ENCODE measurements around the gene PDLIM1. TPM values are rescaled to one million over a fixed set of nuclear protein-coding genes. Genes with fewer than 3 reads are reported as not detected.

Gene PDLIM1
- total and polyA plus RNA-seq, 2 of the 13 experiments (the other 11 are each of a cell fraction or from before 2014, with no cell fraction given), result 119 to 123 TPM

DNA sequence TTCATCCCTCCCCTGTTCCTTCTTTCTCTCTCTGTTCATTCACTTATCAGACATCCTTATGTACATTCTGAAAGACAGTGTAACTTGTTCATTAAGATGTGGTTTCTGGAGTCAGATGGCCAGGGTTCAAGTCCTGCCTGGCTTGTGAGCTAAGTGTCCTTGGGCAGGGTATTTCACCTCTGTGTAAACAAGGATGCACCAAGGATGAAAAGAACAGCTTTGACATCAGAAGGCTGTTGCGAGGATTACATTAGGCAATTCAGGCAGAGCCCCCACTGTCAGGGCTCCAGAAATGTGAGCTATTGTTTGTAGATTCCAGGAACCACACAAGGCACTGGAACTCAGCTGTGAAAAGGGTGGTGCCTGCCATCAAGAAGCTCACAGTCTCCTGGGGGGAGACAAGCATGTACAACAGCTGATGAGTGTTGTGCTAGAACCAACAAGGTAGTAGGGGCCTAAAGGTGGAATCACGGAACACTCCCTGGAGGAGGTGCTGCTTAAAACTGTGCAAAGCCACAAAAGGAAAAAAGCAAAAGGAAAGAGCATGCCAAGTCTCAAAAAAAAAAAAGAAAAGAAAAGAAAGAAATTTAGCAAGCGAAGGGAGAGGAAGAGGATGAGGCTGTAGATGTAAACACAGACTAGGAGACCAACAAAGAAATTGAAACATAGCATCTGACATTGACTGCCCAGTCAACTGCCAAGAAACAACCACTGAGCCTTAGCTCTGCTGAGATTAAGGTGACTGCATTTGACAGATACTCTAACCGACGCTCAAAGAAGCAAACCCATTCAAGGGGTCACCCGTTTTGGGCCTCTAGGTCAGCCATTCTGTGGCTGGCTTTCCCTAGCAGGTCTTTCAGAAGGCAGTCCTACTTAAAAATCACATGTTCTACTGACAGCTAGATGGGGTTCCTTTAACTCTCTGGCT is 12.5 kb downstream of the PDLIM1 start (continued):
- TF ChIP-seq, protein P1, sequence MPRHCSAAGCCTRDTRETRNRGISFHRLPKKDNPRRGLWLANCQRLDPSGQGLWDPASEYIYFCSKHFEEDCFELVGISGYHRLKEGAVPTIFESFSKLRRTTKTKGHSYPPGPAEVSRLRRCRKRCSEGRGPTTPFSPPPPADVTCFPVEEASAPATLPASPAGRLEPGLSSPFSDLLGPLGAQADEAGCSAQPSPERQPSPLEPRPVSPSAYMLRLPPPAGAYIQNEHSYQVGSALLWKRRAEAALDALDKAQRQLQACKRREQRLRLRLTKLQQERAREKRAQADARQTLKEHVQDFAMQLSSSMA (CRISPR knock-in tag; IDR thresholded peaks at IDR 0.05), result no peak
- TF ChIP-seq BRD4 (CRISPR knock-in tag; IDR thresholded peaks at IDR 0.05), result no peak
- TF ChIP-seq, protein P2, sequence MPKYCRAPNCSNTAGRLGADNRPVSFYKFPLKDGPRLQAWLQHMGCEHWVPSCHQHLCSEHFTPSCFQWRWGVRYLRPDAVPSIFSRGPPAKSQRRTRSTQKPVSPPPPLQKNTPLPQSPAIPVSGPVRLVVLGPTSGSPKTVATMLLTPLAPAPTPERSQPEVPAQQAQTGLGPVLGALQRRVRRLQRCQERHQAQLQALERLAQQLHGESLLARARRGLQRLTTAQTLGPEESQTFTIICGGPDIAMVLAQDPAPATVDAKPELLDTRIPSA (CRISPR knock-in tag; IDR thresholded peaks at IDR 0.05; ENCODE audit: borderline replicate concordance), result no peak
- TF ChIP-seq, protein P3, sequence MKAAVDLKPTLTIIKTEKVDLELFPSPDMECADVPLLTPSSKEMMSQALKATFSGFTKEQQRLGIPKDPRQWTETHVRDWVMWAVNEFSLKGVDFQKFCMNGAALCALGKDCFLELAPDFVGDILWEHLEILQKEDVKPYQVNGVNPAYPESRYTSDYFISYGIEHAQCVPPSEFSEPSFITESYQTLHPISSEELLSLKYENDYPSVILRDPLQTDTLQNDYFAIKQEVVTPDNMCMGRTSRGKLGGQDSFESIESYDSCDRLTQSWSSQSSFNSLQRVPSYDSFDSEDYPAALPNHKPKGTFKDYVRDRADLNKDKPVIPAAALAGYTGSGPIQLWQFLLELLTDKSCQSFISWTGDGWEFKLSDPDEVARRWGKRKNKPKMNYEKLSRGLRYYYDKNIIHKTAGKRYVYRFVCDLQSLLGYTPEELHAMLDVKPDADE (CRISPR knock-in tag; IDR thresholded peaks at IDR 0.05), result no peak
- no peak for TF ChIP-seq EEA1 (CRISPR knock-in tag; IDR thresholded peaks at IDR 0.05; ENCODE audit: borderline replicate concordance)
- TF ChIP-seq, protein P4, sequence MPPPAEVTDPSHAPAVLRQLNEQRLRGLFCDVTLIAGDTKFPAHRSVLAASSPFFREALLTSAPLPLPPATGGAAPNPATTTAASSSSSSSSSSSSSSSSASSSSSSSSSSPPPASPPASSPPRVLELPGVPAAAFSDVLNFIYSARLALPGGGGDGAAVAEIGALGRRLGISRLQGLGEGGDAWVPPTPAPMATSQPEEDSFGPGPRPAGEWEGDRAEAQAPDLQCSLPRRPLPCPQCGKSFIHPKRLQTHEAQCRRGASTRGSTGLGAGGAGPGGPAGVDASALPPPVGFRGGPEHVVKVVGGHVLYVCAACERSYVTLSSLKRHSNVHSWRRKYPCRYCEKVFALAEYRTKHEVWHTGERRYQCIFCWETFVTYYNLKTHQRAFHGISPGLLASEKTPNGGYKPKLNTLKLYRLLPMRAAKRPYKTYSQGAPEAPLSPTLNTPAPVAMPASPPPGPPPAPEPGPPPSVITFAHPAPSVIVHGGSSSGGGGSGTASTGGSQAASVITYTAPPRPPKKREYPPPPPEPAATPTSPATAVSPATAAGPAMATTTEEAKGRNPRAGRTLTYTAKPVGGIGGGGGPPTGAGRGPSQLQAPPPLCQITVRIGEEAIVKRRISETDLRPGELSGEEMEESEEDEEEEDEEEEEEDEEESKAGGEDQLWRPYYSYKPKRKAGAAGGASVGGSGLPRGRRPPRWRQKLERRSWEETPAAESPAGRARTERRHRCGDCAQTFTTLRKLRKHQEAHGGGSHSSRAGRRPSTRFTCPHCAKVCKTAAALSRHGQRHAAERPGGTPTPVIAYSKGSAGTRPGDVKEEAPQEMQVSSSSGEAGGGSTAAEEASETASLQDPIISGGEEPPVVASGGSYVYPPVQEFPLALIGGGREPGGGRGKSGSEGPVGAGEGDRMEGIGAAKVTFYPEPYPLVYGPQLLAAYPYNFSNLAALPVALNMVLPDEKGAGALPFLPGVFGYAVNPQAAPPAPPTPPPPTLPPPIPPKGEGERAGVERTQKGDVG (CRISPR knock-in tag; IDR thresholded peaks at IDR 0.05; ENCODE audit: borderline replicate concordance), result peak; percentile 76; the same call in 1 of the 2 replicates
- no peak for TF ChIP-seq ZFP36 (IDR thresholded peaks at IDR 0.05; ENCODE audit: borderline replicate concordance, low read depth, low read length, partially characterized antibody)
- no peak for TF ChIP-seq NFKB2 (CRISPR knock-in tag; IDR thresholded peaks at IDR 0.05; ENCODE audit: borderline replicate concordance)
- TF ChIP-seq RNF2 (conservative IDR thresholded peaks at IDR 0.05; ENCODE audit: low read depth), result no peak
- no peak for TF ChIP-seq ZNF496 (CRISPR knock-in tag; IDR thresholded peaks at IDR 0.05; ENCODE audit: insufficient replicate concordance)
- peak; percentile 39 for TF ChIP-seq XRCC5 (optimal IDR thresholded peaks at IDR 0.05; ENCODE audit: low read length)
- TF ChIP-seq ZNF282 (IDR thresholded peaks at IDR 0.05; ENCODE audit: partially characterized antibody), result no peak
- 0 out of 2 replicates have a peak, but pooled peaks have one; percentile 26 for TF ChIP-seq ZNF556 (CRISPR knock-in tag; IDR thresholded peaks at IDR 0.05; ENCODE audit: borderline replicate concordance)
- TF ChIP-seq, protein P5, sequence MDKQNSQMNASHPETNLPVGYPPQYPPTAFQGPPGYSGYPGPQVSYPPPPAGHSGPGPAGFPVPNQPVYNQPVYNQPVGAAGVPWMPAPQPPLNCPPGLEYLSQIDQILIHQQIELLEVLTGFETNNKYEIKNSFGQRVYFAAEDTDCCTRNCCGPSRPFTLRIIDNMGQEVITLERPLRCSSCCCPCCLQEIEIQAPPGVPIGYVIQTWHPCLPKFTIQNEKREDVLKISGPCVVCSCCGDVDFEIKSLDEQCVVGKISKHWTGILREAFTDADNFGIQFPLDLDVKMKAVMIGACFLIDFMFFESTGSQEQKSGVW (CRISPR knock-in tag; IDR thresholded peaks at IDR 0.05; ENCODE audit: borderline replicate concordance), result no peak
- TF ChIP-seq NFIB (CRISPR knock-in tag; IDR thresholded peaks at IDR 0.05; ENCODE audit: borderline replicate concordance), result no peak
- TF ChIP-seq EHMT2 (IDR thresholded peaks at IDR 0.05; ENCODE audit: borderline replicate concordance, low read depth, low read length), result no peak
- TF ChIP-seq DNMT1 (CRISPR knock-in tag; IDR thresholded peaks at IDR 0.05), result no peak
- no peak for TF ChIP-seq ZFAT (CRISPR knock-in tag; conservative IDR thresholded peaks at IDR 0.05)
- no peak for TF ChIP-seq ATAD3A (CRISPR knock-in tag; IDR thresholded peaks at IDR 0.05)
- no peak for TF ChIP-seq ZNF616 (CRISPR knock-in tag; IDR thresholded peaks at IDR 0.05; ENCODE audit: low read depth)
- TF ChIP-seq KDM3A (CRISPR knock-in tag; IDR thresholded peaks at IDR 0.05; ENCODE audit: low read depth), result peak; percentile 82; the same call in 1 of the 2 replicates
- peak; percentile 61 for TF ChIP-seq PPARG (CRISPR knock-in tag; conservative IDR thresholded peaks at IDR 0.05)
